ENCODE data around the gene OR2T5.
"Not testable (repeated sequence)": the region's sequence is repeated elsewhere in the genome, so short reads cannot be mapped to it uniquely, and the experiment has no call there.

The OR2T5 gene

DNA sequence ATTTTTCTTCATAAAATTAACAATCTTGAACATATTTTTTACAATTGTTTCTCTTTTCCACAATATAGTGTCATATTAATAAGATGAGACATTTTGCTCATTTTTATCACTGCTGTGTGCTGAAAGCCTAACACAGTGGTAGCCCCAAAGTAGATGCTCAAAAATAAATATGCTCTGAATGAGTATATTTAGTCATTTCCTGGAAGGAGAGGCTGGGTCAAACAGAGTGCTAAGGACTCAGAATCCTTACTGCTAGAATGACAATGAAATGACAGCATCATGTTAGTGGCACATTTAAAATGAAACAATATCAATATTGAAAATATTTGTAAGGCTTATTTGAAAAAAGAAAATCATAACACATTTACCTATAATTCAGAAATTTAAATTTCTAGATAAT is 49.1 kb downstream of the OR2T5 start:
- H3K4me1 ChIP-seq (ENCODE audit: control insufficient read depth, low read depth, low read length); H3K27me3 ChIP-seq (ENCODE audit: control insufficient read depth, insufficient read depth, low read length); H3K36me3 ChIP-seq (ENCODE audit: control insufficient read depth, low read depth, low read length); H3K9ac ChIP-seq (ENCODE audit: low read length); H3K27ac ChIP-seq (ENCODE audit: low read length); H3K9me3 ChIP-seq (ENCODE audit: control insufficient read depth, low read depth, low read length); H3K4me3 ChIP-seq (ENCODE audit: low read length): not testable (repeated sequence)

Measured in iPS-18a (cell line).